ENCODE measurements around the gene GOLGA3.

GRCh38 chr12:132874175-132874574, 45.5 kb upstream of the GOLGA3 start:
- TF ChIP-seq, protein P1, sequence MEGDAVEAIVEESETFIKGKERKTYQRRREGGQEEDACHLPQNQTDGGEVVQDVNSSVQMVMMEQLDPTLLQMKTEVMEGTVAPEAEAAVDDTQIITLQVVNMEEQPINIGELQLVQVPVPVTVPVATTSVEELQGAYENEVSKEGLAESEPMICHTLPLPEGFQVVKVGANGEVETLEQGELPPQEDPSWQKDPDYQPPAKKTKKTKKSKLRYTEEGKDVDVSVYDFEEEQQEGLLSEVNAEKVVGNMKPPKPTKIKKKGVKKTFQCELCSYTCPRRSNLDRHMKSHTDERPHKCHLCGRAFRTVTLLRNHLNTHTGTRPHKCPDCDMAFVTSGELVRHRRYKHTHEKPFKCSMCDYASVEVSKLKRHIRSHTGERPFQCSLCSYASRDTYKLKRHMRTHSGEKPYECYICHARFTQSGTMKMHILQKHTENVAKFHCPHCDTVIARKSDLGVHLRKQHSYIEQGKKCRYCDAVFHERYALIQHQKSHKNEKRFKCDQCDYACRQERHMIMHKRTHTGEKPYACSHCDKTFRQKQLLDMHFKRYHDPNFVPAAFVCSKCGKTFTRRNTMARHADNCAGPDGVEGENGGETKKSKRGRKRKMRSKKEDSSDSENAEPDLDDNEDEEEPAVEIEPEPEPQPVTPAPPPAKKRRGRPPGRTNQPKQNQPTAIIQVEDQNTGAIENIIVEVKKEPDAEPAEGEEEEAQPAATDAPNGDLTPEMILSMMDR (IDR thresholded peaks at IDR 0.05; ENCODE audit: insufficient read depth, low read depth, low read length), result no peak
- TF ChIP-seq EZH2 (IDR thresholded peaks at IDR 0.05; ENCODE audit: insufficient read depth, low read length), result no peak
